Measurements from ENCODE around the gene SFMBT1.

Gene SFMBT1

DNA sequence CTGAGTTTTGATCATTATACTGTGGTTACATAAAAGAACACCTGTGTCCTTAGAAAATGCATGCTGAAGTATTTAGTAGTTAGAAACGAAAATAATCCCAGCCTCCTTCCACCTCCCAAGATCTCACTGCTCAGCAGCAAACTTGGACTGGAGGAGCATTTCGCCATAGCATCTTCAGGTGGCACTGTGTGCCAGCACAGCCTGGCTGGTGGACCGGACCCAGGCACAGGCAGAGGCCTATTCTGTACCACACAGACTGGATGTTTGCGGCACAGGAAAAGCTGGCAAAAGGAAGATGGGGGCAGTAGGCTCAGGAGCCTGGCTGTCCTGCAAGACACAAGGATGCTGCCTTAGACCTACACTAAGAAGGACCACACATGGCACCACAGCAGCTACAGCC is 158.7 kb downstream of the SFMBT1 start:
- peaks cover 18% of the 10 kb centered on the region; the same call in 1 of the 2 replicates for H3K79me2 ChIP-seq (ENCODE audit: insufficient read depth, low read length)
- no peak for TF ChIP-seq EZH2phosphoT487 (IDR thresholded peaks at IDR 0.05; ENCODE audit: borderline replicate concordance)
- TF ChIP-seq, protein P1, sequence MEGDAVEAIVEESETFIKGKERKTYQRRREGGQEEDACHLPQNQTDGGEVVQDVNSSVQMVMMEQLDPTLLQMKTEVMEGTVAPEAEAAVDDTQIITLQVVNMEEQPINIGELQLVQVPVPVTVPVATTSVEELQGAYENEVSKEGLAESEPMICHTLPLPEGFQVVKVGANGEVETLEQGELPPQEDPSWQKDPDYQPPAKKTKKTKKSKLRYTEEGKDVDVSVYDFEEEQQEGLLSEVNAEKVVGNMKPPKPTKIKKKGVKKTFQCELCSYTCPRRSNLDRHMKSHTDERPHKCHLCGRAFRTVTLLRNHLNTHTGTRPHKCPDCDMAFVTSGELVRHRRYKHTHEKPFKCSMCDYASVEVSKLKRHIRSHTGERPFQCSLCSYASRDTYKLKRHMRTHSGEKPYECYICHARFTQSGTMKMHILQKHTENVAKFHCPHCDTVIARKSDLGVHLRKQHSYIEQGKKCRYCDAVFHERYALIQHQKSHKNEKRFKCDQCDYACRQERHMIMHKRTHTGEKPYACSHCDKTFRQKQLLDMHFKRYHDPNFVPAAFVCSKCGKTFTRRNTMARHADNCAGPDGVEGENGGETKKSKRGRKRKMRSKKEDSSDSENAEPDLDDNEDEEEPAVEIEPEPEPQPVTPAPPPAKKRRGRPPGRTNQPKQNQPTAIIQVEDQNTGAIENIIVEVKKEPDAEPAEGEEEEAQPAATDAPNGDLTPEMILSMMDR (conservative IDR thresholded peaks at IDR 0.05; ENCODE audit: low read length) = no peak
- H3K4me2 ChIP-seq (ENCODE audit: low read depth, low read length, poor library complexity, severe bottlenecking) = no peak overlapping the region
- H3K9ac ChIP-seq (ENCODE audit: low read depth, low read length, poor library complexity, severe bottlenecking) = no peak overlapping the region
- H4K20me1 ChIP-seq (ENCODE audit: insufficient read depth, low read length, poor library complexity, severe bottlenecking) = no peaks in the 10 kb centered on the region
- H3K9me2 ChIP-seq (replicated peaks; ENCODE audit: low read depth, low read length) = no peaks in the 10 kb centered on the region
- H3K27me3 ChIP-seq (ENCODE audit: insufficient read depth, low read length, poor library complexity, severe bottlenecking) = no peaks in the 10 kb centered on the region
- H3K4me3 ChIP-seq (ENCODE audit: low read length, poor library complexity, severe bottlenecking) = no peak overlapping the region
- H3K9me3 ChIP-seq (ENCODE audit: insufficient read depth, low read depth, low read length) = no peaks in the 10 kb centered on the region
- H2AFZ ChIP-seq (ENCODE audit: low read length) = no peak overlapping the region
- H3K36me3 ChIP-seq (ENCODE audit: insufficient read depth, low read length) = peaks cover 9% of the 10 kb centered on the region; the same call in 1 of the 2 replicates
- no peaks in the 10 kb centered on the region for H3F3A ChIP-seq (ENCODE audit: low read depth)
- peaks cover 13% of the 10 kb centered on the region for H3K4me1 ChIP-seq (ENCODE audit: insufficient read depth, low read length, poor library complexity, severe bottlenecking)

DNA sequence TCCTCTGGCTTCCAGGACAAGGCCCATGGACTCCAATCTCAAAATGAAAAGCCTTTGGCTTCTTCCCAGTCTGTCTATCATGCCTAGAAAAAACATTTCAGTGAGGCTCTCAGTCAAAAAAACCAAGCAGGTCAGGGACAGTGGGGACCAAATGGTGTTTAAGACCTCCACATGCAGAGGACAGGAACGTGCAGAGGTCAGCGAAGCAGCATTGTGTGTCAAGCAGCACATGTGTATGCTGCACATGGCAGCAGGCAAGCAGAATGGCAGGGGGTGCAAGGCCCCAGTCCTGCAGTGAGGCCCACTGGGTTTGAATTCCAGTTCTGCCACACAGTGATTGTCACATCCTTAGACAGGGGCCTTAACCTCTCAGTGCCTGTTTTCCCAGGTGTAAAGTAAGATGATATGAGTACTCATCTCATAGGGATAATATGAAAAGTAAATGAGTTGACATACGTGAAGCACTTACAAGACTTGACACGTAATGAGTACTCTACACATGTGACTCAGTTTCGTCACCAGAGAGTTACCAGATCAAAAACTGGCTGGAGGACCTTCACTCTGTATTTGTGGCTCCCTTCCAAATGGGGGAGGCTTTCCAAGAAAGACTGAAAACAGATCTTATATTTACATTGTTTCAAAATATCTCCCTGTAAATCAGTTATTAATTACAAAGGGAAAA is 159.7 kb downstream of the SFMBT1 start:
- Histone ChIP-seq H3K4me1 (ENCODE audit: insufficient read depth, low read length, poor library complexity, severe bottlenecking) (peaks cover 4% of the 10 kb centered on the region), H3K79me2 (ENCODE audit: insufficient read depth, low read length) (peaks cover 9% of the 10 kb centered on the region; the same call in 1 of the 2 replicates), H2AFZ (ENCODE audit: low read length) (no peak overlapping the region), H3K4me3 (ENCODE audit: low read length, poor library complexity, severe bottlenecking) (no peak overlapping the region), H3K9me3 (ENCODE audit: insufficient read depth, low read depth, low read length) (no peaks in the 10 kb centered on the region), H3K27me3 (ENCODE audit: insufficient read depth, low read length, poor library complexity, severe bottlenecking) (no peaks in the 10 kb centered on the region), H3K4me2 (ENCODE audit: low read depth, low read length, poor library complexity, severe bottlenecking) (no peak overlapping the region), H3K9me2 (replicated peaks; ENCODE audit: low read depth, low read length) (no peaks in the 10 kb centered on the region), H3K9ac (ENCODE audit: low read depth, low read length, poor library complexity, severe bottlenecking) (no peak overlapping the region), H3F3A (ENCODE audit: low read depth) (no peaks in the 10 kb centered on the region), H4K20me1 (ENCODE audit: insufficient read depth, low read length, poor library complexity, severe bottlenecking) (no peaks in the 10 kb centered on the region), H3K36me3 (ENCODE audit: insufficient read depth, low read length) (peaks cover 9% of the 10 kb centered on the region; the same call in 1 of the 2 replicates)
- no peak for TF ChIP-seq EZH2phosphoT487 (IDR thresholded peaks at IDR 0.05; ENCODE audit: borderline replicate concordance)
- TF ChIP-seq, protein P1 (conservative IDR thresholded peaks at IDR 0.05; ENCODE audit: low read length) = no peak

DNA sequence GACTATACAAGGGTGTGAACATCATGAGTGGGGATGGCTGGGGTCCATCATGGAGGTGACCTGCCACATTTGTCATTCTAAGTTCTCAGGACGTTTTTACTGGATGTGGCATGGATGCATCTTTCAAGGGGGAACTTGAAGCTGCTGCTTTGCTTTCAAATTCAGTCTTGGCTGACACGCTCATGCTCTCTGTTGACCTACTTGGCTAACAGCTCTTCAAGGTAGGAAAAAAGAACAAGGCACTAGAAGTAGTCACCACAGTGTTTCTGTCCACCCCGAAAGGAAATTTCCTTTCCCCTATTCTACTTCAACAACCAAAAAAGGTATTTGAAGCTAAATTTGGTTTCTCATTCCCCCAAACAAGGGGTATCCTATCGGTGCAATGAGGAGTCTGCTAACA is 163.5 kb downstream of the SFMBT1 start:
- Histone ChIP-seq H3K9me2 (replicated peaks; ENCODE audit: low read depth, low read length) (no peaks in the 10 kb centered on the region), H3F3A (ENCODE audit: low read depth) (no peaks in the 10 kb centered on the region), H3K4me2 (ENCODE audit: low read depth, low read length, poor library complexity, severe bottlenecking) (no peak overlapping the region), H3K9ac (ENCODE audit: low read depth, low read length, poor library complexity, severe bottlenecking) (no peak overlapping the region), H2AFZ (ENCODE audit: low read length) (no peak overlapping the region), H3K27me3 (ENCODE audit: insufficient read depth, low read length, poor library complexity, severe bottlenecking) (no peaks in the 10 kb centered on the region), H4K20me1 (ENCODE audit: insufficient read depth, low read length, poor library complexity, severe bottlenecking) (no peaks in the 10 kb centered on the region), H3K9me3 (ENCODE audit: insufficient read depth, low read depth, low read length) (no peaks in the 10 kb centered on the region), H3K36me3 (ENCODE audit: insufficient read depth, low read length) (peaks cover 14% of the 10 kb centered on the region; the same call in 1 of the 2 replicates), H3K4me1 (ENCODE audit: insufficient read depth, low read length, poor library complexity, severe bottlenecking) (no peaks in the 10 kb centered on the region), H3K79me2 (ENCODE audit: insufficient read depth, low read length) (peaks cover 2% of the 10 kb centered on the region; the same call in 1 of the 2 replicates), H3K4me3 (ENCODE audit: low read length, poor library complexity, severe bottlenecking) (no peak overlapping the region)
- TF ChIP-seq EZH2phosphoT487 (IDR thresholded peaks at IDR 0.05; ENCODE audit: borderline replicate concordance) = no peak
- TF ChIP-seq, protein P1 (conservative IDR thresholded peaks at IDR 0.05; ENCODE audit: low read length) = no peak
